Panc1 (cell line): Measurements from ENCODE around the gene ATP11A. TPM values are rescaled to one million over a fixed set of nuclear protein-coding genes. Genes with fewer than 3 reads are reported as not detected.
A peak's percentile ranks its signal among the peaks of the same experiment; 100 is the strongest.
"Not testable (repeated sequence)": the region's sequence is repeated elsewhere in the genome, so short reads cannot be mapped to it uniquely, and the experiment has no call there.

Experiments used
- ATAC-seq: fragments of 200-7000 bp; cut with Tn5 transposase; 2 replicates; pipeline ENCODE4 v1.9.1; 2020; ENCODE audit warnings: mild to moderate bottlenecking, moderate library complexity
- BruUV-seq: library from RNA; stranded (reverse); fragments of 400-500 nt; replicated peaks from 2 replicates; lab custom pipeline; 2021; lab: Mats Ljungman, UMichigan
- CTCF ChIA-PET: fragments of 300-600 bp; sonication (Branson Sonifier 250); formaldehyde crosslinking; loops from one replicate; lab custom pipeline; 2022; ENCODE audit warnings: antibody characterized with exemption; lab: Charles Lee
- POLR2A ChIA-PET: fragments of 300-600 bp; sonication (Branson Sonifier 250); formaldehyde crosslinking; loops from one replicate; lab custom pipeline; 2022; ENCODE audit warnings: antibody characterized with exemption; lab: Charles Lee
- DNase-seq: peaks from one replicate; pipeline ENCODE4 v3.0.0-alpha.2; 2010; ENCODE audit warnings: low read depth, low spot score
- H3K27ac ChIP-seq: 2 replicates; pipeline ENCODE4 v1.5.1; 2011; ENCODE audit warnings: mild to moderate bottlenecking, low read length, inconsistent platforms
- H3K27me3 ChIP-seq: fragments of 200-500 bp; sonication (Bioruptor generic); 2 replicates; pipeline ENCODE4 v1.6.0; 2014; ENCODE audit warnings: low read length, inconsistent platforms; ENCODE audit not compliant: control insufficient read depth, insufficient read depth
- H3K36me3 ChIP-seq: fragments of 200-500 bp; sonication (Bioruptor generic); 2 replicates; pipeline ENCODE4 v1.5.1; 2014; ENCODE audit warnings: inconsistent platforms, mild to moderate bottlenecking, low read length, moderate library complexity; ENCODE audit not compliant: control insufficient read depth, insufficient read depth
- H3K4me1 ChIP-seq: 2 replicates; pipeline ENCODE4 v1.5.1; 2011; ENCODE audit warnings: inconsistent platforms, mild to moderate bottlenecking, low read length, moderate library complexity; ENCODE audit not compliant: control insufficient read depth, insufficient read depth
- H3K4me3 ChIP-seq, 2 experiments: 2 replicates each; pipeline ENCODE4 v1.5.1; 2011 to 2012; ENCODE audit warnings: low read depth in 2 of 2, low read length in 2 of 2, mild to moderate bottlenecking in 2 of 2, inconsistent platforms in 1 of 2, moderate library complexity in 1 of 2
- H3K9me3 ChIP-seq: fragments of 200-500 bp; sonication (Bioruptor generic); 2 replicates; pipeline ENCODE4 v1.5.1; 2014; ENCODE audit warnings: low read depth, mild to moderate bottlenecking, inconsistent platforms, low read length, moderate library complexity; ENCODE audit not compliant: control insufficient read depth, insufficient read depth
- CTCF ChIP-seq: fragments of 450-650 bp; IDR thresholded peaks from 2 replicates; pipeline ENCODE4 v1.5.1; 2017; ENCODE audit warnings: mild to moderate bottlenecking
- POLR2AphosphoS5 ChIP-seq: IDR thresholded peaks from 2 replicates; pipeline ENCODE4 v1.6.1; 2012; ENCODE audit warnings: mild to moderate bottlenecking, low read depth, low read length, moderate library complexity
- REST ChIP-seq, 2 experiments: IDR thresholded peaks; 2 replicates each; pipeline ENCODE4 v1.6.1; 2011 to 2012; ENCODE audit warnings: low read depth in 2 of 2, control low read depth in 1 of 2, low read length in 1 of 2, mild to moderate bottlenecking in 1 of 2, moderate library complexity in 1 of 2; ENCODE audit not compliant: insufficient read depth in 1 of 2
- SIN3A ChIP-seq: IDR thresholded peaks from 2 replicates; pipeline ENCODE4 v1.6.1; 2012; ENCODE audit warnings: low read depth, mild to moderate bottlenecking, low read length, moderate library complexity, borderline replicate concordance; ENCODE audit not compliant: insufficient read depth
- TCF7L2 ChIP-seq: IDR thresholded peaks from 2 replicates; pipeline ENCODE4 v1.6.1; 2011; ENCODE audit warnings: mild to moderate bottlenecking, low read depth, low read length, inconsistent platforms
- in situ Hi-C: cut with HindIII; loops from 2 replicates; pipeline ENCODE4 v1.10.0; 2016; ENCODE audit warnings: low sequenced_read_pairs, low pct_unique_long_range_greater_than_20kb
- intact Hi-C: fragments of 100-400 bp; cut with micrococcal nuclease; formaldehyde crosslinking; loops from one replicate; pipeline ENCODE4 v1.10.0; 2022; ENCODE audit not compliant: unreplicated experiment
- total RNA-seq: library from RNA; stranded (reverse); gene quantifications from one replicate; pipeline ENCODE4 v1.2.1, GENCODE V29; 2021; ENCODE audit not compliant: unreplicated experiment

ATP11A gene
- total RNA-seq, 1 experiment from 2014 or later: 85.8 TPM

GRCh38 chr13:112708560-112709240 is 18.9 kb downstream of the ATP11A start:
- CTCF ChIA-PET: no interaction called here
- POLR2A ChIA-PET: no interaction called here
- no TSS peak for BruUV-seq

GRCh38 chr13:112709316-112709715 is 19.5 kb downstream of the ATP11A start:
- H3K9me3 ChIP-seq, ATAC-seq, H3K27me3 ChIP-seq, POLR2A ChIA-PET, H3K27ac ChIP-seq, H3K36me3 ChIP-seq, CTCF ChIA-PET, in situ Hi-C loops, DNase-seq, intact Hi-C loops, BruUV-seq, H3K4me3 ChIP-seq: not testable (repeated sequence)
- H3K4me1 ChIP-seq: peaks cover 49% of the 10 kb centered on the region

More at GRCh38 chr13:112708560-112709240, 18.9 kb downstream of the ATP11A start:
- ATAC-seq (no peak), DNase-seq (no peak)
- Histone ChIP-seq H3K4me1 (peaks cover 51% of the 10 kb centered on the region), H3K36me3 (no peaks in the 10 kb centered on the region), H3K27ac (no peak overlapping the region), H3K27me3 (no peaks in the 10 kb centered on the region), H3K9me3 (no peaks in the 10 kb centered on the region), H3K4me3 (no peak overlapping the region)
- in situ Hi-C loops (no loop called here), intact Hi-C loops (no loop called here)
- no peak for TF ChIP-seq CTCF

- peak overlapping the region; percentile 82 for H3K27ac ChIP-seq
- CTCF ChIA-PET: no interaction called here
- no TSS peak for BruUV-seq
- H3K27me3 ChIP-seq: no peaks in the 10 kb centered on the region
- no peak for DNase-seq
- TF ChIP-seq CTCF: no peak
- TF ChIP-seq TCF7L2: no peak
- no peak for TF ChIP-seq POLR2AphosphoS5
- TF ChIP-seq REST (IDR thresholded peaks at IDR 0.05; ENCODE audit: insufficient read depth in 1 of 2, low read depth in 2 of 2, low read length in 1 of 2): no peak
- no peak for TF ChIP-seq SIN3A
- ATAC-seq: 0 out of 2 replicates have a peak, but pooled peaks have one; percentile 11
- POLR2A ChIA-PET: no interaction called here
- in situ Hi-C loops (no loop called here), intact Hi-C loops (no loop called here)
- no peaks in the 10 kb centered on the region for H3K9me3 ChIP-seq
- H3K4me1 ChIP-seq: peaks cover 48% of the 10 kb centered on the region
- no peaks in the 10 kb centered on the region for H3K36me3 ChIP-seq
- no peak overlapping the region for H3K4me3 ChIP-seq
These were observed 20.3 kb downstream of the ATP11A start for GRCh38 chr13:112709825-112710783.
